ENCODE results near the gene ICAM5. TPM values are rescaled to one million over a fixed set of nuclear protein-coding genes. Genes with fewer than 3 reads are reported as not detected.
A peak's percentile ranks its signal among the peaks of the same experiment; 100 is the strongest.

ICAM5 gene
- total and polyA plus RNA-seq, 10 of the 15 experiments (the other 5 are each of a cell fraction or from before 2014, with no cell fraction given): 0.14 to 4.6 (median 0.94) TPM; not detected in 2

GRCh38 chr19:10339380-10339960 lies 49.7 kb downstream of the ICAM5 start, which contains the start of gene ICAM3 (continued):
- TF ChIP-seq IRF5 (IDR thresholded peaks at IDR 0.05; ENCODE audit: borderline replicate concordance) (no peak), ZSCAN29 (IDR thresholded peaks at IDR 0.05) (no peak), KAT2A (conservative IDR thresholded peaks at IDR 0.05; ENCODE audit: control insufficient read depth, low read depth, low read length) (no peak), NFIC (IDR thresholded peaks at IDR 0.05; ENCODE audit: low read depth, low read length) (no peak), EGR1 (IDR thresholded peaks at IDR 0.05; ENCODE audit: borderline replicate concordance in 1 of 2, low read depth in 2 of 2, low read length in 2 of 2) (peak in 1 of 2 experiments; percentile 47; a peak in 1 of 3 replicates), RELA (IDR thresholded peaks at IDR 0.05; ENCODE audit: borderline replicate concordance, partially characterized antibody) (peak; percentile 33), ETV6 (conservative IDR thresholded peaks at IDR 0.05 in 1 of 2, IDR thresholded peaks at IDR 0.05 in 1 of 2; ENCODE audit: borderline replicate concordance in 1 of 2, low read depth in 1 of 2) (peak in 1 of 2 experiments; percentile 45; a peak in 1 of 4 replicates)

- CTCF ChIA-PET: interaction anchor here (0.7 to 1.7 kb wide), 5 partner anchors 12 to 227 kb away, joined by 3 to 7 read pairs (median 4); no protein-coding TSS in a partner anchor
- Histone ChIP-seq H3K9me3 (replicated peaks; ENCODE audit: control insufficient read depth, insufficient read depth, low read length) (no peaks in the 10 kb centered on the region), H3K4me3 (peak overlapping the region; percentile 90), H2AFZ (ENCODE audit: control insufficient read depth, low read depth, low read length) (peak overlapping the region; percentile 81; the same call in 1 of the 2 replicates), H4K20me1 (ENCODE audit: control insufficient read depth, insufficient read depth) (no peaks in the 10 kb centered on the region), H3K9ac (ENCODE audit: control insufficient read depth, insufficient read depth, low read length) (peak overlapping the region; percentile 85; the same call in 1 of the 2 replicates), H3K4me1 (ENCODE audit: control insufficient read depth, insufficient read depth, low read length) (peaks cover 9% of the 10 kb centered on the region), H3K27me3 (replicated peaks in 1 of 2; ENCODE audit: control insufficient read depth in 2 of 2, insufficient read depth in 2 of 2, low read length in 1 of 2) (no peaks in the 10 kb centered on the region), H3K79me2 (ENCODE audit: control insufficient read depth, insufficient read depth, low read length) (peaks cover 13% of the 10 kb centered on the region), H3K36me3 (ENCODE audit: control insufficient read depth in 2 of 2, insufficient read depth in 2 of 2, low read length in 1 of 2) (peaks cover 4 to 7% of the 10 kb centered on the region in 2 experiments; a peak in 3 of 4 replicates), H3K27ac (ENCODE audit: control insufficient read depth, insufficient read depth) (peak overlapping the region; percentile 85), H3K4me2 (ENCODE audit: control insufficient read depth, insufficient read depth) (peak overlapping the region; percentile 100)
- ATAC-seq (no peak), DNase-seq (ENCODE audit: low read depth, low spot score) (no peak), FAIRE-seq (no peak)
- BruUV-seq (replicated peaks): TSS peak; percentile 87
- TF ChIP-seq SMC3 (IDR thresholded peaks at IDR 0.05; ENCODE audit: borderline replicate concordance, low read length) (no peak), KLF5 (IDR thresholded peaks at IDR 0.05; ENCODE audit: partially characterized antibody) (no peak), SREBF2 (IDR thresholded peaks at IDR 0.05; ENCODE audit: low read length) (no peak), SMARCA5 (IDR thresholded peaks at IDR 0.05) (0 out of 2 replicates have a peak, but pooled peaks have one; percentile 53), MLLT1 (IDR thresholded peaks at IDR 0.05) (0 out of 2 replicates have a peak, but pooled peaks have one; percentile 29), ZNF24 (IDR thresholded peaks at IDR 0.05) (no peak), YBX1 (IDR thresholded peaks at IDR 0.05) (no peak), RCOR1 (conservative IDR thresholded peaks at IDR 0.05; ENCODE audit: low read depth, low read length) (no peak), NFYB (IDR thresholded peaks at IDR 0.05; ENCODE audit: insufficient read depth, low read depth, low read length) (no peak), CHD4 (IDR thresholded peaks at IDR 0.05) (no peak), PAX5 (IDR thresholded peaks at IDR 0.05; ENCODE audit: borderline replicate concordance, low read depth, low read length) (no peak)
- in situ Hi-C loops (cut with MboI) (no loop called here), intact Hi-C loops (cut with micrococcal nuclease; ENCODE audit: unreplicated experiment) (no loop called here)
- WGBS (ENCODE audit: insufficient coverage, insufficient replicate concordance, low lambda C conversion rate, missing lambda C conversion rate): 55% methylated on average over 5 of the region's 5 CpGs
- SMC1A ChIA-PET (ENCODE audit: uncharacterized antibody, unreplicated experiment): interaction anchor here (0.8 to 1.2 kb wide), 3 partner anchors 51 to 76 kb away, joined by 3 to 4 read pairs (median 4); partner anchors contain the start of genes ICAM1 and ICAM5
- POLR2A ChIA-PET: interaction anchor here (0.5 to 0.6 kb wide), 3 partner anchors 41 to 1248 kb away, joined by 3 to 7 read pairs (median 3); partner anchors contain the start of gene TYK2
- RAD21 ChIA-PET (ENCODE audit: unreplicated experiment): interaction anchor here (0.9 kb wide), 2 partner anchors 51 to 81 kb away, joined by 3 read pairs; partner anchors contain the start of gene ICAM5
Measured at GRCh38 chr19:10339977-10340376, 50.2 kb downstream of the ICAM5 start.

All from GM12878 (cell line).